ENCODE results near the gene TATDN2.

The TATDN2 gene, protein sequence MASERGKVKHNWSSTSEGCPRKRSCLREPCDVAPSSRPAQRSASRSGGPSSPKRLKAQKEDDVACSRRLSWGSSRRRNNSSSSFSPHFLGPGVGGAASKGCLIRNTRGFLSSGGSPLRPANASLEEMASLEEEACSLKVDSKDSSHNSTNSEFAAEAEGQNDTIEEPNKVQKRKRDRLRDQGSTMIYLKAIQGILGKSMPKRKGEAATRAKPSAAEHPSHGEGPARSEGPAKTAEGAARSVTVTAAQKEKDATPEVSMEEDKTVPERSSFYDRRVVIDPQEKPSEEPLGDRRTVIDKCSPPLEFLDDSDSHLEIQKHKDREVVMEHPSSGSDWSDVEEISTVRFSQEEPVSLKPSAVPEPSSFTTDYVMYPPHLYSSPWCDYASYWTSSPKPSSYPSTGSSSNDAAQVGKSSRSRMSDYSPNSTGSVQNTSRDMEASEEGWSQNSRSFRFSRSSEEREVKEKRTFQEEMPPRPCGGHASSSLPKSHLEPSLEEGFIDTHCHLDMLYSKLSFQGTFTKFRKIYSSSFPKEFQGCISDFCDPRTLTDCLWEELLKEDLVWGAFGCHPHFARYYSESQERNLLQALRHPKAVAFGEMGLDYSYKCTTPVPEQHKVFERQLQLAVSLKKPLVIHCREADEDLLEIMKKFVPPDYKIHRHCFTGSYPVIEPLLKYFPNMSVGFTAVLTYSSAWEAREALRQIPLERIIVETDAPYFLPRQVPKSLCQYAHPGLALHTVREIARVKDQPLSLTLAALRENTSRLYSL

DNA sequence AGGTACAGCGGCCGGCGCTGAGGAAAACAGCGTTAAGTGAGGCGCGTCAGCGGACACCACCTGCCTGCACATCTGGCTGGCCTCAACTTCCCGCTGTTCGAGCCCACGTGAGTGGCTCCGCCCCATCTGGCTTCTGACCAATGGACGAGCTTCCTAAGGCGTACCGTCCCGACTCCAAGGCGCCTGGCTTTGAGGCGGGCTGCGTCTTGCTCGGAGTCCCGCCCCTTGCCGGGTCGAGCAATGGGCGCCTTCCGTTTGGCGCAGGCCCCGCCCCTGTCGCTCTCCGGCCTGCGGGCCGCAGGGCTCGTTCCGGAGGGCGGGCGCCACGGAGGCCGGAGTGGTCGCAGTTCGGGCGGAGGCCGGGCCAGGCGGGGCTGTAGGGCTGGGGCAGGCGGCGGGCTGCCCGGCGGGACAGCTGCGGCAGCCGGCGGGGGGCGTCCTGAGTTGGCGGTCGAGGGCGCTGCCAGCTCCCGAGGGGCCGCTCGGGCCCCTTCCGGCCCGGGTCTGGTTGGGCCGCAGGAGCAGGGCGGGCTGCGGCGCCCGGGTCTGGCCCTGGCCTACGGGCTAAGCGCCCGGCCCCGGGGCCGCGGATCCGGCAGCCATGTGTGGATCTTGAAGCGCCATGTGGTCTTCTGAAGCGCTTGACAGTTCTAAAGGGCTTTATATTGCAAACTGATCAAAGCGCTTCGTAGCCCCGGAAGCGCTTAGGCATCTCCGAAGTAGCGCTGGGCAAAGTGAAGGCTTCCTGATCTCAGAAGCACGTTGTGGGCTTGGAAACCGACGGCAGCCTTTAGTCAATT, at the start of gene TATDN2:
Gene TATDN2, plus strand, starts transcription at position 276 of the 800 bp plus-strand sequence. CDS start 742 bp downstream, outside the sequence.
- peak; percentile 100 for DNase-seq

GRCh38 chr3:10198761-10199649, 49.3 kb upstream of the TATDN2 start:
- no peak for DNase-seq

DNA sequence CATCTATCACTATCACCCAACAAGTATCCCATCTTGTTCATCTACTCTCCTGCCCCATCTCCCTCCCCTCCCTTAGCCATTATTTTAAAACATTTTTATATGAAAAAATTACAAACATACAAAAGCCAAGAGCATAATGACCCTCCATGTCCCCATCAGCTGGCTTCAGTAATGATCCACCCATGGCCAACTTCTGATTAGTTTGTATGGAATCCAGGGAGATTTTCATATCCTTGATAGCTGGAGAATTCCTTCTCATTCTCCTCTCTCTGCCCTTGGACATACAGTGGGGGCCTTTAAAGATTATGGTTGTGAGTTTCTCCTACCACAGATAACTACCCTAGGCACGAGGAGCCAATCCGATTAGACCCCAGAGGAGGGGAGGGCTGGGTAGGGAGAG, 43.3 kb upstream of the TATDN2 start:
- DNase-seq, result no peak

DNA sequence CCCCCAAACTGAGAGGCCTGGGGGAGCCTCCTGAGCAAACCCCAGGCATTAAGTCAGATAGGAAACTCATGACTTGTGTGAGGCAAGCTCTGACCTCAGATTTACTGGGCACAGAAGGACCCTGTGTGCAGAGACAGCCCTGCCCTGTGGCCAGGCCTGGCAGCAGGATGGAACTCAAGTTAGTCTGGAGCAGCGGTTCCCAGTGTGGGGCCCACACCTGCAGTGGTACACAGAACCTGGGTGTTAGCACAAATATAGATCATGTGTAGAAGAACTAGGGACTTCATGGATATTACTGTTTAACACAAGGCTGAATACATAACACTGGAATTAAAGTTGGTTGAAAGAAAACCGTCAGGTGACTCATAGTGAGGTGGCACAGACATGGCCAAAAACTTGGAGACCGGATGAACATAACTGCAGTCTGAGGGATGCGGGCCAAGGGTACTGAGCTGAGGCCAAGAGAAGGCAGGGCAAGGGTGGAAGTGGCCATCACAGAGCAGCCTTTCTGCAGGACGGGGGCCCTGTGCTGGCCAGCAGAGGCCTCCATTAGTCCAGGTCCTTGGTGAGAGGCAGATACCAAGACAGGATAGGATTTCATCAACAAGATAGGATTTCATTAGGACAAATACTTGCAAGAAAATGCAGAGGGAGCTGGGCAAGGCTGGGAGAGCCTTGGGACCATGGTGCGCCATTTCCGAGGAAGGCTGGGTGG, 42.7 kb upstream of the TATDN2 start:
- no peak for DNase-seq

DNA sequence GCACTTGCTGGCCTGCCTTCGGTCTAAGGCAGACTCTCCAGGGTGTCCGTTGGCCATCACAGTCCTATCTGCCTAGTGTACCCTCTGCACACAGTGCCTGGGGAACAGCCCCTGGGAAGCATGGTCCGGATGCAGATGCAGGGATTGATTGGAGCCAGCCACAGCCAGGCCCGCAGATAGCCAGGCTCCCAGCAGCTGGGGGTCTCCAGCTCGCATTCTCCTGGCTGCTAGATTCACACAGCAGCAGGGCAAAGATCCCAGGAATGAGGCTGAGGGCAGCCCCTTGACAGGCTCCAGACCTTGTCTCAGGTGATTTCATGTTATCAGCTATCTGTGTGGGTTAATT, 42.1 kb upstream of the TATDN2 start:
- no peak for DNase-seq

DNA sequence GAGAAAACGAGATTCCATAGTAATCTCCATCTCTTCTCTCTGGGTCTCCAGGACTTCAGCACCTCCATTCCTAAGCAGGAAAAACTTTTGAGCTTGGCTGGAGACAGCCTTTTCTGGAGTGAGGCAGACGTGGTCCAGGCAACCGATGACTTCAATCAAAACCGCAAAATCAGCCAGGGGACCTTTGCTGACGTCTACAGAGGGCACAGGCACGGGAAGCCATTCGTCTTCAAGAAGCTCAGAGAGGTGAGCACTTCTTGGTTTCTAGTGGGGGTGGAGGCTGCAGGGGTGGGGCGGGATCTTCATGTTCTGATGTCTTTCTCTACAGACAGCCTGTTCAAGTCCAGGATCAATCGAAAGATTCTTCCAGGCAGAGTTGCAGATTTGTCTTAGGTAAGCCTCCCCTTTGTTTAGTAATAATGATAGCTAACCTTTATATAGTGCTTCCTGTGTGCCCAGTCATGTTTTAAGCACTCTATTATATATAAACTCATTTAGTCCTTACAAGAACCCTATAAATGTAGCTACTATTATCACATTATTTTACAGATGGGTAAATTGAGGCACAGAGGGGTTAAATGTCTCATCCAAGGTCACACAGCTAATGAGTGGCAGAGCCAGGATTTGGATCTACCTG, 35.0 kb upstream of the TATDN2 start:
- DNase-seq, result no peak

GRCh38 chr3:10215578-10216368, 32.5 kb upstream of the TATDN2 start:
- DNase-seq, result no peak

GRCh38 chr3:10217359-10217758, 30.9 kb upstream of the TATDN2 start:
- no peak for DNase-seq

DNA sequence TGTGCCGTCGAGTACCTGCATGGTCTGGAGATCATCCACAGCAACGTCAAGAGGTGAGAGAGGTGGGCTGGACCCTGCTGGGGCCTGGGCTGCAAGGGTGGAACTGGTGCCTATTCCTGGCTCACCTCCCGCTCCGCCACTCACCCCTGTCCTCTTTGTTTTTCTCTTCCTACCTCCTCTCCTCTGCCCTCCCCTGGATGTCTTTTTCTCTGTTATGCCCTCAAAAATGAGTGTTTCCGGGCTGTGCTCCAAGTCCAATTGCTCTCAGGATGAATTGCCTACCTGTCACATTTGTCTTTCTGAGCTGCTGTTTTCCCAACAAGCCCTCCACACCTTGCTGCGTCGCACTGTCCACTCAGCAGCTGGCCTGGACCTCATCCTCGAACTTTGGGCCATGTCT, 28.5 kb upstream of the TATDN2 start:
- peak; percentile 63 for DNase-seq

- no peak for DNase-seq
Observed at GRCh38 chr3:10223676-10224639, 24.3 kb upstream of the TATDN2 start.

- peak; percentile 96 for DNase-seq
Observed at GRCh38 chr3:10224794-10225665, 23.2 kb upstream of the TATDN2 start.

- no peak for DNase-seq
Observed at GRCh38 chr3:10226293-10226692, 22.0 kb upstream of the TATDN2 start.

DNA sequence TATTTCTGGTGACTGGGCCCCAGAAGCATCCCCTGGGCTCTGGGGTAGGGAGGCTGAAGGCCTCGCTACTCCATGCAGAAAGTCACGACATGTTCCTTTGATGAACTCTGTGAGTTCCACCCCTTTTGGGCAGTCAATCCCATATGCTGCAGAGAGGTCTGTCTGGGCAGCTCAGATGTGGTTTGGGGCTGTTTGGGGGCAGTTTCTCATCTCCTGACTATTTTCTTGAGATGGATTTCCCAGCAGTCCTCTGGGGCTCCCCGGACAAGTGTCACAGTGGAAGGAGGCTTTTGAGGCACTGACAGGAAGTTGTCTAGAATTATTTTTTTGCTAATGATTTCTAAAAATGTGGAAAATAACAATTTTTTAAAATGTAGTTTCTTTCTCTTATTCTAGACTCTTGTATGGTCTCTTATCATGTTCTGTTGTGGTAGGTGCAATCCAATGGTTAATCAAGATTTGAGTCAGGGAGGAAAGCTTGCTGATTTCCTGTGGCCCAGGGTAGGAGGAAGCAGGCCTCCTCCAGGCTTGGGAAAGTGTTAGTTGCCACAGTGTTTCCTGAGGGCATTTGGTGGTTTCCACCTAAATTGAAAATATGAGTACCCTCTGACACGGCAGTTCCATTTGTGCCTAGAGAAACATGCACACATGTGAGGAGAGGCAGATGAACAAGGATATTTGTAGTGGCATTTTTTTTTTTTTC, 19.9 kb upstream of the TATDN2 start:
- no peak for DNase-seq

DNA sequence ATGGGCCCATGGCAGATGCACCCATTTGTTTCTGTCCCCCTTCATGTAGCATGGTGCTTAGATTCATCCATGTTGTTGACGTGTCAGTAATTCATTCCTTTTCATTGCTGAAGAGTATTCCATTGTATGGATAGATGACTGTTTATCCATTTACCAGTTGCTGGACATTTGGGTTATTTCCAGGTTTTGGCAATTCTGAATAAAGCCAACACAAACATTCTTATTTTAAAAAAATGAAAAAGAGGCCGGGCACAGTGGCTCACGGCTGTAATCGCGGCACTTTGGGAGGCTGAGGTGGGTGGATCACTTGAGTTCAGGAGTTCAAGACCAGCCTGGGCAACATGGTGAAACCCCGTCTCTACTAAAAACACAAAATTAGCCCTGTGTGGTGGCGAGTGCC, 18.7 kb upstream of the TATDN2 start:
- DNase-seq, result no peak

GRCh38 chr3:10232137-10232536, 16.1 kb upstream of the TATDN2 start:
- DNase-seq, result peak; percentile 16

DNA sequence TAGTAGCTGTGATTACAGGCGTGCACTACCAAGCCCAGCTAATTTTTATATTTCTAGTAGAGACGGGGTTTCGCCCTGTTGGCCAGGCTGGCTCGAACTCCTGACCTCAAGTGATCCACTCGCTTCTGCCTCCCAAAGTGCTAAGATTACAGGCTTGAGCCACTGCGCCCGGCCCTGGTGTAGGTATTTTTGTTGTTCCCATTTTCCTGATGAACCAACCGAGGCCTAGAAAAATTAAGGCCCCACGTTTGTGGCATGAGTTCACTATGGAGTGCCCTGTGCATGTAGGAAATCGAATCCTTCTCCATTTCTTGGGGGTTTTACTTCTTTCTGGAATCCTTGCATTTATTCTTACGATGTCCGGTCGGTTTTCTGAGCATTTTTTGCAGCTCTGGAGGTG, 14.3 kb upstream of the TATDN2 start:
- DNase-seq, result no peak

- no peak for DNase-seq
Observed at GRCh38 chr3:10234526-10235230, 13.6 kb upstream of the TATDN2 start.

Data from NCI-H2029 (cell line).